GM18502 (cell line): ENCODE results near the gene KCNE4.

ENCODE experiments used
- ATAC-seq: cut with Tn5 transposase; IDR thresholded peaks from one replicate; pipeline ENCODE4 v1.9.1; 2021; ENCODE audit warnings: mild to moderate bottlenecking; ENCODE audit not compliant: unreplicated experiment, poor library complexity

KCNE4 gene

GRCh38 chr2:223082706-223083105 is 30.7 kb downstream of the KCNE4 start:
- no peak for ATAC-seq

DNA sequence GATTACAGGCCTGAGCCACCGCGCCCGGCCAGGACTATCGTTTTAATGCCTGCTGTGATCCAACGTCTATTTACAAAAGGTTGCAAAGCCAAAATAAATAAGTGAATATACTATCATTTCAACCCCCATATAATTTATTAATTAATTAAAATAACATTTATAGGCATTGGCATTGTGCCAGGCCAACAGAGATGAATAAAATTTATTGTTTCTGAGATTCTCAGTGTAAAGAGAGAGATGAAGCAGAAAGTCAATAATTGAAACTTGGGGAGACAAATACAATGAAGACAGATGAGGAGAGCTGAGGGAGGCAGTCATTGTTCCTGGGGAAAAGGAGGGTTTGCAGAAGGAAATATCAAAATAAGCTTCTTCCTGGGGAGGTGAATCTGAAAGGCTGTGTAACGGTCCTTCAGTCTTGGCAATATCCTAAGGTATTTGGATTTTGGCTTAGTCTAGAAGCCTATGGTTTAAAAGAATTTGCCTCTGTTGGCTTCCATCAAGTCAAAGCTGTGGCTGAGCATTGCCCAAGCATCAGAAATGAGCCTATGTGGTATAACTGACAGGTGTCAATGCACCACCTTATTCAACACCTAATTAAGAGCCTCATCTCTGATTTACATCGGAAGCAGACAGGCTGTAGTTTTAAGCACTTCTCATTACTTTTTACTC is 31.5 kb downstream of the KCNE4 start:
- ATAC-seq, result no peak

DNA sequence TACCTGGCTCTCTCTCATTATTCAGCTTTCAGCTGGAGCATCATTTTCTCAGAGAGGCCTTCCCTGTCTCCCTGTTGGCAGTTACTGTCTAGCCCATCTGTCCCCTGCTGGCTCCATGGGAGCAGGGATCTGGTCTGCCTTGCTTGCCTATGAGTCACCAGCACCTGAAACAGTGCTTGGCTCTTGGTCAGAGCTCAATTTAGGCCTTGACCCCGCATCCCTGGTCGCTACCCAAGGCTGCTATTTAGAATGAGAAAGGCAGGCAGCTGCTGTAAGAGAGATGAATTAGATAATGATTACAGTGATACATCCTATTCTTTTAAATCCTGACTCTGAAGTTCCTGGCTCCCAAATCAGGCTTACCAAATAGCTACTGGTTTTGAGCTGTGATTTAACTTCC is 32.9 kb downstream of the KCNE4 start:
- no peak for ATAC-seq

- ATAC-seq, result no peak
Observed at GRCh38 chr2:223086370-223086981, 34.5 kb downstream of the KCNE4 start.

DNA sequence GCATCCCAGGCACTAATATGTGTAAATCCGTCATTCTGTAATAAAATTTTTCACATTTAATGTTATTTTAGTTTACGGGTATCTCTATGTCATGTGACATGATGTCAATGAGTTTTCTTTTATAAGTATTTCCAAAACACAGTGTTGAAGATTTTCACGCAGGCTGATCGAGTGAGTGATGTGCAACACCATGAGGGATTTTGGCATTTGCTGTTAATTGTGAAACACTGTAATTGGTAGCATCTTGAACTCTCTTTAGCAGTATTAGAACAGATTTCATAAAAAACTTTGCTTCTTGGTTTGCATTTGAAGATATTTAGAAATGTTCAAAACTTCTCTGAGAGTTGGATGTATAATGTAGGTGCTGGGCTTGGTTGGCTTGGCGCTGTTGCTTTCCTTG is 35.5 kb downstream of the KCNE4 start:
- ATAC-seq, result no peak

DNA sequence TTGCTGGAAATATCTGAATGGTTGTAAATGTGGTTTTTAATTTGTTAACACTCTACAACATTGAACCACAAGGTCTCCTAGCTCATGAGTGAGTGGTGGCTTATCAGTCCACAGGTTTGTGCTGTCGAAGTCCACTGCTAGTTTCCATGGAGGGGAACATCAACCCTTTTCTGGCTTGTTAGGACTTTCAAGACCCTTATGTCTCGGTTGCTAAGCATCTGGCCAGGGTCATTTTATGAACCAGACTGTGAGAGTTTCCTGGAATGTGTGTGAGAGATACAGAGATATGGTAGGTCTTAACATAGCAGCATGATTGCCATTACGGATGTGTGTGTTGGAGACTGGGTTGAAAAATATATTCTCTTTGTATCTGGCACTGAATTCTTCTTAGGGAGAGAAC is 36.9 kb downstream of the KCNE4 start:
- ATAC-seq, result no peak

DNA sequence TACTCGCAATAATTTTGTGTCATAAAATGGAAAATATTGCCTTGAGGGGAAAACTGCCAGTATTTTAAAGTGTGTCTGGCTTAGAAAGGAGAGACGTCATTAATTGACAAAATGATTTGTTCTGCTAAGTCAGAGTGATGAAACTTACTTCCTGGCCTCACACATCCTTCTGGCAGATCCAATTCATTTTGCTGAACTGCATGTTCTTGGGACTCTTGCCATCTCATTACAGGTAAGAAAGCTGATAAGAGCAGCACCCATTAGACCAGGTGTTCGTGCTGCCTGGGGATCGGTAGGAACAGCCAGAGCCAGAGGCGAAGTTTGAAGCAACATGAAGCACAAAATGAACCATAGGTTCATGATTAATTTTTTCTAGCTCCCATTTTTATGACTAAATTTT is 38.0 kb downstream of the KCNE4 start:
- no peak for ATAC-seq

GRCh38 chr2:223090540-223091235 is 38.7 kb downstream of the KCNE4 start:
- ATAC-seq, result no peak

DNA sequence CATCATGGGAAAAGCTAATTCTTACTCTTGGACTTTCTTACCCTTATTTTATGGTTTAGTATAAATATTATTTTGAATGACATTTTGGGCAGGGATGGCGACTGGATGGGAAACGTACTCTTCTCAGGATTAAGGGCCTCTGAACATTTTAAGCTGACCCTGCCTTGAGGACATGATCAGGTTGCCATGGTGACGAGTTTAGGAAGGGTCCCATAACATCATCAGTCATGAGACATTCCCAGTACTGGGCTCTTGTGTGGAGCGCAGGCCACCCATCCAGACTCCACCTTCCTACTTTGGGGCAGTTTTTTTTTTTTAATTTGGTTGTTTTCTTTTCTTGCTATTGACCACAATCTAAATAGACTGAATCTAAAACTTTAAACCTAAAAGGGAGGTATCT is 40.7 kb downstream of the KCNE4 start:
- ATAC-seq, result no peak

GRCh38 chr2:223093436-223094241 is 41.6 kb downstream of the KCNE4 start:
- ATAC-seq, result no peak

DNA sequence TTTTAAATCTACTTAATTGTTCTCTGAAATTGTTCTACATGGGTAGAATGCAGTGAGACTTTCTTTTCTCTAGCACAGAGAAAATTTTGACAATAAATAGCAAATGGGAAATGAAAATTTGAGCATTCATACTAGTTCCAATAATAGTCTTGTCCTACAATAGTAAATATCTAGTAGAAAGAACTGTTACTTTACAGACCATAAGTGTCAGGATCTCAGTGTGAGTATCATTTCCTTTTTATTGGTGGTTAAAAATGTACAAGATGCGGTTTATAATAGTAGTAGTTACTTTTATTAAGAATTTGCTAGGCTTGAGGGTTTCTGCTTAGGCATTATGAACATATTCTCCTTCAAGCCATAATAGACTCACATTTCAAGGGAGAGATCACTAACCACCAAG is 43.2 kb downstream of the KCNE4 start:
- ATAC-seq, result peak; percentile 61

DNA sequence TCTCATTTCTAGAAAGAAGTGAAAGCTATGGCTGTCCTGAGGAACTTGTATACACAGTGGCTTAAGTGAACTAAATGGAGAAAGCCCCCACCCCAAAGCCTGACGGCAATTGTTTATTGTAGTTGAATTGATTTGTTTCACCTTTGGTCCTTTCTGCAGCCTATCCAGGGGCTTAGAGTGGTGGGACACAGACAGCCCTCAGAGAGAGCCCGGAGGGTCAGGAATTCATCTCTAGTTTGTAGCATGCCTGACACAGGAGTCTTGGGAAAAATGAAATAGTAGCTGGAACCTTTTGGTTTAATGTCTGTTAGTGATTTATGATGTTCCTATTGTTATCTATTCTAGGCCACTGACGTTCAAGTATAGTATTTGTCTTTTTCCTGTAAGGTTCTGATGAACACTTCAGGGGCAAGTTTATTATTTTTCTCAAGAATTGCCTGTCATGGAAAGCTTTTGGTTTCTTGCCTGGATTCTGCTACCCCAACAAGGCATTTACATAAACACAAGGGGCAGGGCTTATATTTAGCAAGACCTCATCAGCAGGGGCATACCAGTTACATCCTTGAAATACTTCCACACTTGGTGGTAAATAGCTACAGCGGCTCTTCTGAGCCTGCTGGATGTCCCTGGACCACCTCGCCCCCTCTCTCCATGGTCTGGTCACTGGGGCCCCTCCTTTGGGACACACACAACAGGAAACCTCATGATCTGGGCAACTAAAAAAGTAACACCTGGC is 44.4 kb downstream of the KCNE4 start:
- no peak for ATAC-seq

- no peak for ATAC-seq
Observed at GRCh38 chr2:223097888-223098383, 45.9 kb downstream of the KCNE4 start.

GRCh38 chr2:223099561-223099960 is 47.6 kb downstream of the KCNE4 start:
- no peak for ATAC-seq

GRCh38 chr2:223100061-223100511 is 48.1 kb downstream of the KCNE4 start:
- ATAC-seq, result no peak

DNA sequence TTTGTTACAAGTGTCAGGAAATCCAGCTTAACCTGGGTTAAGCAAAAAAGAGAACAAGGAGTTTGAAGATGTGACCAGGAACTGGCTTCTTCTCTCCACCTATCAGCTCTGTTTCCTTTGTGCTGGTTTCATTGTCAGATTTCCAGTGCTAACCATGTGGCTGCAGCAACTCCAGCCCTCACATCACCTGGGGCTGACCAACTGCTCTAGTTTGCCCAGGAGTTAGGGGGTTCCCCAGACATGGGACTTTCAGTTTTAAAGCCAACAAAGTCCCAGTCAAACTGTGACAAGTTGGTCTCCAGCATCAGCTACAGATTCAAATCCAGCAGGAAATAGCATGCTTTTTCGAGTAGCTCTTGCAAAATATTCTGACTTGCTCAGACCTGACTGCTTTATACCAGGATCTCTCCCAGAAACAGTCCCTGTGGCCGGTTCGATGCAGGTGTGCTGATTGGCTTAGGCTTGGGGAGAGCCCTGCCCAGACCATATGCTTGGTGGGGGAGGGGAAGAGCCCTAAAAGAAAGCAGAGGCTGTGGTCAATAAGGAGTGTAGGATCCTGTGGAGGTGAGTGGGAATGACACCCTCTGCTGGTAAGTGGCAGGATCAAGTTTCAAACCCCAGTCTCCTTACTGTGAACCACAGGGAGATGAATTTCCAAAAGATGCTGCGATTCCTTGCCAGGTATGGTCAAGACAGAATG is 49.5 kb downstream of the KCNE4 start:
- peak; percentile 90 for ATAC-seq

GRCh38 chr2:223102040-223102400 is 50.0 kb downstream of the KCNE4 start:
- peak; percentile 9 for ATAC-seq

DNA sequence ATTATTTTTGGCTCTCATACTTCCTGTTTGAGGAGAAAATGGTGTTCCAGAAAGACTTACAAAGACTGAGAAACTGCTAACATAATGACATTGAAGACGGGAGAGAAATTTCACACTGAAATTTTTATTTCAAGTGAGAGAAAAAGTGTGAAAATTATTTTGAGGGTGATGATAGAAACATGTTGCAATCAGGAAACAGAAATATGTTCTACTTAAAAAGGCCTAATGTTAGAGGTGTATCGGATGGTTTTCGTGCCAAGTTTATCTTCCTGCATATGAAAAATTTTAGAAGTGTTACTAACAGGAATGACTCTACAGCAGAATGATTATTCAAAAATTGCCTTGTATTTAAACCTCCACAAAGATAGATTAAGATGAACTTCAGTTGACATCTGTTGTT is 50.5 kb downstream of the KCNE4 start:
- no peak for ATAC-seq

GRCh38 chr2:223104336-223105132 is 52.5 kb downstream of the KCNE4 start:
- ATAC-seq, result no peak
